ENCODE data around the gene POTEJ.
"Not testable (repeated sequence)": the region's sequence is repeated elsewhere in the genome, so short reads cannot be mapped to it uniquely, and the experiment has no call there.

GRCh38 chr2:130610486-130610885 is 754 bp upstream of the POTEJ start:
- TF ChIP-seq FOS (IDR thresholded peaks at IDR 0.05; ENCODE audit: borderline replicate concordance, extremely low read depth, insufficient read length); POLR2AphosphoS2 (IDR thresholded peaks at IDR 0.05; ENCODE audit: low read depth, low read length); RBBP5 (conservative IDR thresholded peaks at IDR 0.05); CBX5 (IDR thresholded peaks at IDR 0.05; ENCODE audit: low read depth); POLR2A (IDR thresholded peaks at IDR 0.05; ENCODE audit: low read depth, low read length); POLR2AphosphoS5 (IDR thresholded peaks at IDR 0.05; ENCODE audit: low read length); YY1 (IDR thresholded peaks at IDR 0.05; ENCODE audit: low read depth, low read length); CTCF (IDR thresholded peaks at IDR 0.05 in 2 of 3, conservative IDR thresholded peaks at IDR 0.05 in 1 of 3; ENCODE audit: control insufficient read depth in 2 of 3, extremely low read depth in 1 of 3, insufficient read depth in 1 of 3, low read depth in 3 of 3, low read length in 3 of 3): not testable (repeated sequence)

Measured in GM12878 (cell line).